K562 (cell line): ENCODE measurements around the gene GUCA2B. TPM values are rescaled to one million over a fixed set of nuclear protein-coding genes. Genes with fewer than 3 reads are reported as not detected.

Experiments used
- ATAC-seq: fragments of 200-7000 bp; cut with Tn5 transposase; 3 replicates; pipeline ENCODE4 v1.9.1; 2020; ENCODE audit warnings: moderate library complexity
- BruUV-seq: library from RNA; stranded (reverse); fragments of 400-500 nt; replicated peaks from 2 replicates; lab custom pipeline; 2021; lab: Mats Ljungman, UMichigan
- CTCF ChIA-PET: fragments of 300-600 bp; formaldehyde crosslinking; extraction: SDS; loops from one replicate; lab custom pipeline; 2021; ENCODE audit warnings: low intra/inter-chr PET ratio; lab: Yijun Ruan, JAX
- POLR2A ChIA-PET: fragments of 300-600, 350-650 bp; sonication (Branson Sonifier 250); formaldehyde crosslinking; extraction: SDS; loops from one replicate; lab custom pipeline; 2021; ENCODE audit warnings: antibody characterized with exemption, inconsistent platforms; lab: Yijun Ruan, JAX
- DNase-seq, 4 experiments: peaks; one replicate each; pipeline versions ENCODE4 v3.0.0 to v3.0.0-alpha.2; 2011 to 2018; ENCODE audit warnings: low spot score in 3 of 4, mixed read lengths in 3 of 4; ENCODE audit errors: extremely low read depth in 1 of 4
- FAIRE-seq: peaks from 2 replicates; lab custom pipeline; 2011; peaks lifted over from hg19 to GRCh38; lab: Jason Lieb, UNC
- H2AFZ ChIP-seq: 2 replicates; pipeline ENCODE4 v1.6.0; 2011; ENCODE audit warnings: low read depth, low read length, control low read depth, inconsistent platforms
- H3K27ac ChIP-seq: fragments of 200-600 bp; 3 replicates; pipeline ENCODE4 v1.8.0; 2011; ENCODE audit warnings: low read depth, mild to moderate bottlenecking, control low read depth, inconsistent platforms, low read length, moderate library complexity, mixed read lengths; ENCODE audit errors: extremely low read depth
- H3K27me3 ChIP-seq, 2 experiments: fragments of 300-600 bp in 1 of 2; 2 replicates in 1 of 2; 3 replicates in 1 of 2; pipeline versions ENCODE4 v1.6.0 to v1.8.0; 2011; ENCODE audit warnings: inconsistent platforms in 2 of 2, low read length in 2 of 2, mild to moderate bottlenecking in 1 of 2, mixed read lengths in 1 of 2, moderate library complexity in 1 of 2; ENCODE audit not compliant: control insufficient read depth in 2 of 2, insufficient read depth in 2 of 2
- H3K36me3 ChIP-seq: fragments of 300-600 bp; 3 replicates; pipeline ENCODE4 v1.8.0; 2011; ENCODE audit warnings: mild to moderate bottlenecking, low read length, inconsistent platforms; ENCODE audit not compliant: control insufficient read depth, insufficient read depth
- H3K4me1 ChIP-seq, 2 experiments: fragments of 200-600 bp in 1 of 2; replicated peaks in 1 of 2; 2 replicates in 1 of 2; 3 replicates in 1 of 2; pipeline versions ENCODE4 v1.5.1 to v1.8.0; 2011; ENCODE audit warnings: inconsistent platforms in 2 of 2, low read length in 2 of 2, mild to moderate bottlenecking in 1 of 2, mixed read lengths in 1 of 2, moderate library complexity in 1 of 2; ENCODE audit not compliant: control insufficient read depth in 2 of 2, insufficient read depth in 2 of 2
- H3K4me2 ChIP-seq: 2 replicates; pipeline ENCODE4 v1.6.1; 2011; ENCODE audit warnings: low read length, control low read depth, inconsistent platforms, mixed read lengths; ENCODE audit not compliant: insufficient read depth
- H3K4me3 ChIP-seq: fragments of 200-600 bp; sonication (generic), shearing (Covaris generic); 2 replicates; pipeline ENCODE4 v1.5.1; 2016; ENCODE audit warnings: control low read depth, inconsistent platforms
- H3K79me2 ChIP-seq: fragments of 200-600 bp; 3 replicates; pipeline ENCODE4 v1.8.0; 2011; ENCODE audit warnings: low read length, inconsistent platforms; ENCODE audit not compliant: control insufficient read depth, insufficient read depth
- H3K9ac ChIP-seq, 2 experiments: 2 replicates each; pipeline versions ENCODE4 v1.6.0 to v1.6.1; 2011; ENCODE audit warnings: low read depth in 2 of 2, low read length in 2 of 2, control low read depth in 1 of 2, inconsistent platforms in 1 of 2, mild to moderate bottlenecking in 1 of 2, mixed read lengths in 1 of 2; ENCODE audit not compliant: insufficient read depth in 1 of 2
- H3K9me1 ChIP-seq: one replicate; pipeline ENCODE4 v1.6.0; 2011; ENCODE audit warnings: inconsistent platforms, mild to moderate bottlenecking, low read length, moderate library complexity; ENCODE audit not compliant: control insufficient read depth, insufficient read depth
- H3K9me3 ChIP-seq: replicated peaks from 2 replicates; pipeline ENCODE4 v1.5.1; 2011; ENCODE audit warnings: low read depth, low read length, inconsistent platforms; ENCODE audit not compliant: control insufficient read depth, insufficient read depth
- H4K20me1 ChIP-seq: replicated peaks from 2 replicates; pipeline ENCODE4 v1.6.1; 2011; ENCODE audit warnings: low read length, inconsistent platforms, mixed read lengths; ENCODE audit not compliant: control insufficient read depth, insufficient read depth
- CTCF ChIP-seq, 3 experiments: IDR thresholded peaks in 2 of 3; conservative IDR thresholded peaks in 1 of 3; 2 replicates each; pipeline ENCODE4 v1.5.1; 2011 to 2012; ENCODE audit warnings: low read length in 3 of 3, mild to moderate bottlenecking in 3 of 3, control low read depth in 2 of 3, improper control_type of control experiment in 1 of 3, inconsistent platforms in 1 of 3, low read depth in 1 of 3, mixed read lengths in 1 of 3, moderate library complexity in 1 of 3; ENCODE audit not compliant: insufficient read depth in 2 of 3
- GATAD2A ChIP-seq: fragments of 450-650 bp; IDR thresholded peaks from 2 replicates; pipeline ENCODE4 v1.6.1; 2017
- HLTF ChIP-seq: fragments of 450-650 bp; IDR thresholded peaks from 2 replicates; pipeline ENCODE4 v1.6.1; 2016
- KLF16 ChIP-seq: IDR thresholded peaks from 2 replicates; pipeline ENCODE4 v1.6.1; 2016; ENCODE audit warnings: antibody characterized with exemption
- MYC ChIP-seq, 2 experiments: fragments of 250-450 bp in 1 of 2; sonication (Bioruptor Pico) in 1 of 2; IDR thresholded peaks; 2 replicates each; pipeline versions ENCODE4 v1.5.1 to v1.6.1; 2012 to 2021; ENCODE audit warnings: low read depth in 2 of 2, borderline replicate concordance in 1 of 2, improper control_type of control experiment in 1 of 2, low read length in 1 of 2, mild to moderate bottlenecking in 1 of 2, moderate library complexity in 1 of 2
- TBL1XR1 ChIP-seq, 2 experiments: IDR thresholded peaks; 2 replicates each; pipeline ENCODE4 v1.6.1; 2012; ENCODE audit warnings: improper control_type of control experiment in 2 of 2, low read length in 2 of 2, mild to moderate bottlenecking in 1 of 2
- TRIM24 ChIP-seq, 2 experiments: fragments of 450-650 bp; IDR thresholded peaks; 2 replicates each; pipeline ENCODE4 v1.6.1; 2016
- ZNF184 ChIP-seq: sonication (generic); formaldehyde crosslinking; IDR thresholded peaks from 2 replicates; pipeline ENCODE4 v1.5.0; 2020; ENCODE audit warnings: missing genetic modification reagents
- ZNF766 ChIP-seq: fragments of 200-800 bp; sonication (Bioruptor generic); conservative IDR thresholded peaks from 2 replicates; pipeline ENCODE4 v1.6.1; 2016; ENCODE audit warnings: missing genetic modification characterization, missing compliant biosample characterization
- ZZZ3 ChIP-seq: fragments of 450-650 bp; IDR thresholded peaks from 2 replicates; pipeline ENCODE4 v1.6.1; 2016; ENCODE audit warnings: antibody characterized with exemption, mild to moderate bottlenecking, moderate library complexity
- WGBS: fragments of 100-300 bp; shearing (Covaris generic); methylation state at CpG from one replicate; pipeline ENCODE4 v1.1.6; 2016; ENCODE audit warnings: low coverage, mixed read lengths; ENCODE audit not compliant: insufficient coverage; ENCODE audit errors: missing lambda C conversion rate; 5-methylcytosine and 5-hydroxymethylcytosine counted together
- in situ Hi-C: fragments of 300-500 bp; cut with MboI; formaldehyde crosslinking; loops from 4 replicates; pipeline ENCODE4 v1.15.0; 2018; ENCODE audit warnings: inconsistent platforms, mixed read lengths
- intact Hi-C: fragments of 100-400 bp; cut with micrococcal nuclease; formaldehyde crosslinking; loops from 2 replicates; pipeline ENCODE4 v1.14.2; 2022
- polyA plus RNA-seq, 8 experiments: library from polyadenylated mRNA; depleted of rRNA in 4 of 8; stranded (reverse) in 5 of 8; unstranded in 3 of 8; fragments of >200 nt; fragmentation: Nextera tagmentation in 2 of 8; fragmentation: Illumina TruSeq in 1 of 8; extraction: Ambion mirVana in 2 of 8; extraction: Trizol in 1 of 8; gene quantifications; 2 replicates each; pipeline versions ENCODE4 v1.2.1 to v1.2.3, GENCODE V29; 2011 to 2014; ENCODE audit warnings: inconsistent platforms in 1 of 8, missing spikeins in 1 of 8
- total RNA-seq, 7 experiments: library from RNA; depleted of rRNA in 6 of 7; stranded (reverse); fragments of >200 nt in 6 of 7; fragmentation: Illumina TruSeq in 2 of 7; extraction: Trizol in 2 of 7; gene quantifications; 2 replicates each; pipeline versions ENCODE4 v1.2.1 to v1.2.3, GENCODE V29; 2011 to 2021; ENCODE audit warnings: low replicate concordance in 1 of 7

The GUCA2B gene
- total and polyA plus RNA-seq, 9 of the 15 experiments (the other 6 are each of a cell fraction or from before 2014, with no cell fraction given): not detected

GRCh38 chr1:42175314-42176054 is 22.3 kb downstream of the GUCA2B start:
- Histone ChIP-seq H3K4me3 (no peak overlapping the region), H3K4me1 (peaks cover 0 to 3% of the 10 kb centered on the region in 2 experiments; a peak in 2 of 5 replicates), H4K20me1 (0 out of 2 replicates have a peak, but pooled peaks cover 10% of the 10 kb centered on the region), H3K9me1 (no peaks in the 10 kb centered on the region), H2AFZ (no peak overlapping the region), H3K79me2 (no peaks in the 10 kb centered on the region), H3K27ac (no peak overlapping the region), H3K36me3 (peaks cover 23% of the 10 kb centered on the region; the same call in 2 of the 3 replicates), H3K4me2 (no peak overlapping the region), H3K27me3 (no peaks in the 10 kb centered on the region), H3K9ac (no peak overlapping the region), H3K9me3 (no peaks in the 10 kb centered on the region)
- intact Hi-C loops (loop anchor here (10.0 kb wide), 1 partner anchor 601 kb away; no protein-coding TSS in a partner anchor), in situ Hi-C loops (no loop called here)
- CTCF ChIA-PET: no interaction called here
- TF ChIP-seq ZNF184 (no peak), GATAD2A (no peak), HLTF (no peak)
- FAIRE-seq (no peak), DNase-seq (no peak), ATAC-seq (no peak)
- no TSS peak for BruUV-seq
- WGBS: 89% methylated on average over 7 of the region's 7 CpGs
- POLR2A ChIA-PET: interaction anchor here (0.9 kb wide), 1 partner anchor 9 kb away, joined by 3 read pairs; no protein-coding TSS in a partner anchor

GRCh38 chr1:42176902-42177519 is 23.8 kb downstream of the GUCA2B start:
- H3K4me2 ChIP-seq: no peak overlapping the region
- H3K4me1 ChIP-seq: peaks cover 0 to 3% of the 10 kb centered on the region in 2 experiments; a peak in 2 of 5 replicates
- no peak overlapping the region for H3K27ac ChIP-seq
- no peak overlapping the region for H3K4me3 ChIP-seq
- peaks cover 36% of the 10 kb centered on the region; the same call in 2 of the 3 replicates for H3K36me3 ChIP-seq
- no peak overlapping the region for H3K9ac ChIP-seq
- intact Hi-C loops (loop anchor here (1.0 to 10.0 kb wide), 2 partner anchors 155 to 602 kb away; no protein-coding TSS in a partner anchor), in situ Hi-C loops (no loop called here)
- ATAC-seq (peak; percentile 79), DNase-seq (peak; percentile 60 to 69 (median 66)), FAIRE-seq (peak; percentile 57)
- WGBS: 75% methylated on average over 4 of the region's 4 CpGs
- H3K9me3 ChIP-seq: no peaks in the 10 kb centered on the region
- POLR2A ChIA-PET: no interaction called here
- no peak overlapping the region for H2AFZ ChIP-seq
- CTCF ChIA-PET: interaction anchor here (0.9 kb wide), 1 partner anchor 553 kb away, joined by 3 read pairs; no protein-coding TSS in a partner anchor
- BruUV-seq: TSS peak; percentile 14
- no peaks in the 10 kb centered on the region for H3K27me3 ChIP-seq
- no peaks in the 10 kb centered on the region for H3K79me2 ChIP-seq
- H3K9me1 ChIP-seq: no peaks in the 10 kb centered on the region
- 0 out of 2 replicates have a peak, but pooled peaks cover 10% of the 10 kb centered on the region for H4K20me1 ChIP-seq
- TF ChIP-seq TRIM24 (IDR thresholded peaks at IDR 0.05) (no peak), TBL1XR1 (IDR thresholded peaks at IDR 0.05; ENCODE audit: low read length in 2 of 2) (0 out of 4 replicates have a peak, but pooled peaks of 1 of the 2 experiments have one; percentile 25), CTCF (IDR thresholded peaks at IDR 0.05 in 2 of 3, conservative IDR thresholded peaks at IDR 0.05 in 1 of 3; ENCODE audit: insufficient read depth in 2 of 3, low read depth in 1 of 3, low read length in 3 of 3) (peak; percentile 70 to 82 (median 75)), KLF16 (0 out of 2 replicates have a peak, but pooled peaks have one; percentile 13), HLTF (no peak), MYC (IDR thresholded peaks at IDR 0.05; ENCODE audit: low read depth, low read length) (0 out of 2 replicates have a peak, but pooled peaks have one; percentile 11), MYC (CRISPR knock-in tag; IDR thresholded peaks at IDR 0.05; ENCODE audit: borderline replicate concordance, low read depth) (no peak), ZZZ3 (no peak), ZNF766 (CRISPR knock-in tag) (no peak)
